Epithelial cell of esophagus (primary cell): ENCODE results near the gene STAT4.

Experiments used
- DNase-seq: peaks from one replicate; pipeline ENCODE4 v3.0.0; 2010; ENCODE audit warnings: low read depth
- H3K4me3 ChIP-seq: 2 replicates; pipeline ENCODE4 v1.5.1; 2011; ENCODE audit warnings: mild to moderate bottlenecking, low read length, control low read depth
- CTCF ChIP-seq: IDR thresholded peaks from 2 replicates; pipeline ENCODE4 v1.5.1; 2011; ENCODE audit warnings: low read depth, mild to moderate bottlenecking, low read length, control low read depth, inconsistent platforms; ENCODE audit not compliant: insufficient read depth; ENCODE audit errors: missing control alignments

The STAT4 gene

GRCh38 chr2:191158193-191158592, 7.4 kb upstream of the STAT4 start:
- DNase-seq, result no peak
- no peak overlapping the region for H3K4me3 ChIP-seq
- TF ChIP-seq CTCF, result no peak

- DNase-seq, result peak; percentile 66
- TF ChIP-seq CTCF, result peak; percentile 78
- H3K4me3 ChIP-seq, result no peak overlapping the region
Measured at GRCh38 chr2:191155608-191156071, 4.8 kb upstream of the STAT4 start.

GRCh38 chr2:191153716-191154115, 2.9 kb upstream of the STAT4 start:
- H3K4me3 ChIP-seq, result no peak overlapping the region
- no peak for TF ChIP-seq CTCF
- DNase-seq, result no peak

- no peak for TF ChIP-seq CTCF
- DNase-seq, result peak; percentile 76
- no peak overlapping the region for H3K4me3 ChIP-seq
Measured at GRCh38 chr2:191152482-191153240, 1.9 kb upstream of the STAT4 start.

GRCh38 chr2:191151331-191151730, 537 bp upstream of the STAT4 start:
- DNase-seq, result no peak
- no peak for TF ChIP-seq CTCF
- peak overlapping the region; percentile 56 for H3K4me3 ChIP-seq

GRCh38 chr2:191150230-191150599, 579 bp downstream of the STAT4 start:
- DNase-seq, result no peak
- TF ChIP-seq CTCF, result no peak
- peak overlapping the region; percentile 56 for H3K4me3 ChIP-seq

GRCh38 chr2:191149391-191149790, 1.4 kb downstream of the STAT4 start:
- no peak overlapping the region for H3K4me3 ChIP-seq

More at GRCh38 chr2:191149391-191149790, 1.4 kb downstream of the STAT4 start:
- no peak for DNase-seq
- TF ChIP-seq CTCF, result no peak
